ENCODE data around the gene ST8SIA1. TPM values are rescaled to one million over a fixed set of nuclear protein-coding genes. Genes with fewer than 3 reads are reported as not detected.
"Not testable (repeated sequence)": the region's sequence is repeated elsewhere in the genome, so short reads cannot be mapped to it uniquely, and the experiment has no call there.

The ST8SIA1 gene
- total RNA-seq, 1 experiment from 2014 or later: not detected

GRCh38 chr12:22172501-22172900 lies 162.0 kb downstream of the ST8SIA1 start:
- DNase-seq (ENCODE audit: low spot score): no peak

- no peak for DNase-seq (ENCODE audit: low spot score)
These were observed 165.1 kb downstream of the ST8SIA1 start for GRCh38 chr12:22169376-22169775.

- no peak for DNase-seq (ENCODE audit: low spot score)
These were observed 170.4 kb downstream of the ST8SIA1 start for GRCh38 chr12:22164139-22164538.

GRCh38 chr12:22163594-22163993 lies 170.9 kb downstream of the ST8SIA1 start:
- no peak for DNase-seq (ENCODE audit: low spot score)

- no peak for DNase-seq (ENCODE audit: low spot score)
These were observed 174.0 kb downstream of the ST8SIA1 start for GRCh38 chr12:22160396-22161003.

GRCh38 chr12:22149286-22149685 lies 185.2 kb downstream of the ST8SIA1 start:
- DNase-seq (ENCODE audit: low spot score): not testable (repeated sequence)

- not testable (repeated sequence) for DNase-seq (ENCODE audit: low spot score)
These were observed 187.8 kb downstream of the ST8SIA1 start for GRCh38 chr12:22146686-22147085.

Other genes starting within 250 kb of the ST8SIA1 start
- 9.0 and 10.7 TPM in 2 replicates for gene C2CD5, start 209.8 kb upstream of the ST8SIA1 start, total RNA-seq (2014; rRNA removed; shearing (Covaris generic))

Measured in A172 (cell line).